K562 (cell line): Measurements from ENCODE around the gene RPL10A. TPM values are rescaled to one million over a fixed set of nuclear protein-coding genes. Genes with fewer than 3 reads are reported as not detected.
A peak's percentile ranks its signal among the peaks of the same experiment; 100 is the strongest.

Experiments
- BCOR ChIP-seq: fragments of 450-650 bp; IDR thresholded peaks from 2 replicates; pipeline ENCODE4 v1.6.1; 2016
- CHD4 ChIP-seq: fragments of 200-600 bp; sonication (generic); IDR thresholded peaks from 3 replicates; pipeline ENCODE4 v1.6.1; 2012; ENCODE audit warnings: low read depth, mild to moderate bottlenecking, mixed read lengths, low read length, inconsistent platforms; ENCODE audit not compliant: insufficient read depth, insufficient replicate concordance, poor library complexity, severe bottlenecking
- HMGN3 ChIP-seq: IDR thresholded peaks from 2 replicates; pipeline ENCODE4 v1.6.1; 2011; ENCODE audit warnings: borderline replicate concordance, low read depth, mild to moderate bottlenecking, mixed read lengths, low read length; ENCODE audit not compliant: insufficient read length; ENCODE audit errors: extremely low read depth
- ILF3 ChIP-seq: fragments of 450-650 bp; IDR thresholded peaks from 2 replicates; pipeline ENCODE4 v1.6.1; 2018; ENCODE audit warnings: antibody characterized with exemption, mild to moderate bottlenecking, moderate library complexity, borderline replicate concordance
- KDM1A ChIP-seq, 2 experiments: fragments of 450-650 bp; IDR thresholded peaks; 2 replicates each; pipeline ENCODE4 v1.6.1; 2016; ENCODE audit warnings: mild to moderate bottlenecking in 2 of 2
- POLR2AphosphoS5 ChIP-seq: IDR thresholded peaks from 2 replicates; pipeline ENCODE4 v1.6.1; 2011; ENCODE audit warnings: mild to moderate bottlenecking, low read depth, low read length, moderate library complexity; ENCODE audit not compliant: control insufficient read depth, insufficient read depth
- SMC3 ChIP-seq: conservative IDR thresholded peaks from 2 replicates; pipeline ENCODE4 v1.6.1; 2011; ENCODE audit warnings: low read depth, low read length, improper control_type of control experiment; ENCODE audit not compliant: insufficient read depth
- STAT5A ChIP-seq: IDR thresholded peaks from 2 replicates; pipeline ENCODE4 v1.6.1; 2012; ENCODE audit warnings: low read length, inconsistent platforms, borderline replicate concordance
- ZNF780A ChIP-seq: fragments of 250-450 bp; sonication (Bioruptor Pico); IDR thresholded peaks from 2 replicates; pipeline ENCODE4 v1.5.0; 2021; ENCODE audit warnings: mild to moderate bottlenecking
- polyA plus RNA-seq, 8 experiments: library from polyadenylated mRNA; depleted of rRNA in 4 of 8; stranded (reverse) in 5 of 8; unstranded in 3 of 8; fragments of >200 nt; fragmentation: Nextera tagmentation in 2 of 8; fragmentation: Illumina TruSeq in 1 of 8; extraction: Ambion mirVana in 2 of 8; extraction: Trizol in 1 of 8; gene quantifications; 2 replicates each; pipeline versions ENCODE4 v1.2.1 to v1.2.3, GENCODE V29; 2011 to 2014; ENCODE audit warnings: inconsistent platforms in 1 of 8, missing spikeins in 1 of 8
- total RNA-seq, 7 experiments: library from RNA; depleted of rRNA in 6 of 7; stranded (reverse); fragments of >200 nt in 6 of 7; fragmentation: Illumina TruSeq in 2 of 7; extraction: Trizol in 2 of 7; gene quantifications; 2 replicates each; pipeline versions ENCODE4 v1.2.1 to v1.2.3, GENCODE V29; 2011 to 2021; ENCODE audit warnings: low replicate concordance in 1 of 7
- TF ChIP-seq, protein P1 (sequence below), 2 experiments: IDR thresholded peaks; 2 replicates each; pipeline ENCODE4 v1.6.1; 2012; ENCODE audit warnings: improper control_type of control experiment in 2 of 2, low read depth in 2 of 2, low read length in 2 of 2, borderline replicate concordance in 1 of 2
- TF ChIP-seq, protein P2 (sequence below), 2 experiments: fragments of 450-650 bp; IDR thresholded peaks; 2 replicates each; pipeline ENCODE4 v1.6.1; 2018; ENCODE audit warnings: mild to moderate bottlenecking in 2 of 2, low read depth in 1 of 2; ENCODE audit not compliant: partially characterized antibody in 2 of 2

RPL10A gene
- total and polyA plus RNA-seq, 9 of the 15 experiments (the other 6 are each of a cell fraction or from before 2014, with no cell fraction given), result 1,589 to 3,237 (median 2,116) TPM

DNA sequence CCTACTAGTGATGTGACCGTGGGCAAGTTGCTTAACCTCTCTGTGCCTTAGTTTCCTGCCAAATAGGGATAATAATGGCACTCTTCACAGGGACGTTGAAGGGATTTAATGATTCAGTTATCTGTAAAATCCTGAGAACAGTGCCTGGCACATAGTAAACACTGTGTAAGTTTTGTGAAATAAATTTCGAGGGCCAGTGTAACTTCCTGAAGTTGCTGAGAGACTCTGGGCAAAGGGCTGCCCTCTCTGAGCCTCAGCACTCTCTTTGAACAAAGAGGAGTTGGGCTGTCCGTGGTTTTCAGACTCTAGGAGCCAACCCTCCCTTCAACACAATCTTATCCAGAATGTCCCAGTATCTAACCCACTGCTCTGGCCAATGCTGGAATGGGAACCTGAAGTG, 31.2 kb downstream of the RPL10A start (continued):
- no peak for TF ChIP-seq HMGN3
- peak in 1 of 2 experiments; percentile 35; a peak in 1 of 4 replicates for TF ChIP-seq KDM1A (IDR thresholded peaks at IDR 0.05)
- TF ChIP-seq, protein P1, sequence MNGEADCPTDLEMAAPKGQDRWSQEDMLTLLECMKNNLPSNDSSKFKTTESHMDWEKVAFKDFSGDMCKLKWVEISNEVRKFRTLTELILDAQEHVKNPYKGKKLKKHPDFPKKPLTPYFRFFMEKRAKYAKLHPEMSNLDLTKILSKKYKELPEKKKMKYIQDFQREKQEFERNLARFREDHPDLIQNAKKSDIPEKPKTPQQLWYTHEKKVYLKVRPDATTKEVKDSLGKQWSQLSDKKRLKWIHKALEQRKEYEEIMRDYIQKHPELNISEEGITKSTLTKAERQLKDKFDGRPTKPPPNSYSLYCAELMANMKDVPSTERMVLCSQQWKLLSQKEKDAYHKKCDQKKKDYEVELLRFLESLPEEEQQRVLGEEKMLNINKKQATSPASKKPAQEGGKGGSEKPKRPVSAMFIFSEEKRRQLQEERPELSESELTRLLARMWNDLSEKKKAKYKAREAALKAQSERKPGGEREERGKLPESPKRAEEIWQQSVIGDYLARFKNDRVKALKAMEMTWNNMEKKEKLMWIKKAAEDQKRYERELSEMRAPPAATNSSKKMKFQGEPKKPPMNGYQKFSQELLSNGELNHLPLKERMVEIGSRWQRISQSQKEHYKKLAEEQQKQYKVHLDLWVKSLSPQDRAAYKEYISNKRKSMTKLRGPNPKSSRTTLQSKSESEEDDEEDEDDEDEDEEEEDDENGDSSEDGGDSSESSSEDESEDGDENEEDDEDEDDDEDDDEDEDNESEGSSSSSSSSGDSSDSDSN (IDR thresholded peaks at IDR 0.05; ENCODE audit: borderline replicate concordance in 1 of 2, low read depth in 2 of 2, low read length in 2 of 2), result no peak
- TF ChIP-seq ZNF780A (CRISPR knock-in tag), result no peak
- no peak for TF ChIP-seq CHD4
- TF ChIP-seq POLR2AphosphoS5, result no peak
- TF ChIP-seq BCOR, result peak; percentile 56
- no peak for TF ChIP-seq ILF3
- TF ChIP-seq, protein P2, sequence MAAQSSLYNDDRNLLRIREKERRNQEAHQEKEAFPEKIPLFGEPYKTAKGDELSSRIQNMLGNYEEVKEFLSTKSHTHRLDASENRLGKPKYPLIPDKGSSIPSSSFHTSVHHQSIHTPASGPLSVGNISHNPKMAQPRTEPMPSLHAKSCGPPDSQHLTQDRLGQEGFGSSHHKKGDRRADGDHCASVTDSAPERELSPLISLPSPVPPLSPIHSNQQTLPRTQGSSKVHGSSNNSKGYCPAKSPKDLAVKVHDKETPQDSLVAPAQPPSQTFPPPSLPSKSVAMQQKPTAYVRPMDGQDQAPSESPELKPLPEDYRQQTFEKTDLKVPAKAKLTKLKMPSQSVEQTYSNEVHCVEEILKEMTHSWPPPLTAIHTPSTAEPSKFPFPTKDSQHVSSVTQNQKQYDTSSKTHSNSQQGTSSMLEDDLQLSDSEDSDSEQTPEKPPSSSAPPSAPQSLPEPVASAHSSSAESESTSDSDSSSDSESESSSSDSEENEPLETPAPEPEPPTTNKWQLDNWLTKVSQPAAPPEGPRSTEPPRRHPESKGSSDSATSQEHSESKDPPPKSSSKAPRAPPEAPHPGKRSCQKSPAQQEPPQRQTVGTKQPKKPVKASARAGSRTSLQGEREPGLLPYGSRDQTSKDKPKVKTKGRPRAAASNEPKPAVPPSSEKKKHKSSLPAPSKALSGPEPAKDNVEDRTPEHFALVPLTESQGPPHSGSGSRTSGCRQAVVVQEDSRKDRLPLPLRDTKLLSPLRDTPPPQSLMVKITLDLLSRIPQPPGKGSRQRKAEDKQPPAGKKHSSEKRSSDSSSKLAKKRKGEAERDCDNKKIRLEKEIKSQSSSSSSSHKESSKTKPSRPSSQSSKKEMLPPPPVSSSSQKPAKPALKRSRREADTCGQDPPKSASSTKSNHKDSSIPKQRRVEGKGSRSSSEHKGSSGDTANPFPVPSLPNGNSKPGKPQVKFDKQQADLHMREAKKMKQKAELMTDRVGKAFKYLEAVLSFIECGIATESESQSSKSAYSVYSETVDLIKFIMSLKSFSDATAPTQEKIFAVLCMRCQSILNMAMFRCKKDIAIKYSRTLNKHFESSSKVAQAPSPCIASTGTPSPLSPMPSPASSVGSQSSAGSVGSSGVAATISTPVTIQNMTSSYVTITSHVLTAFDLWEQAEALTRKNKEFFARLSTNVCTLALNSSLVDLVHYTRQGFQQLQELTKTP (IDR thresholded peaks at IDR 0.05; ENCODE audit: low read depth in 1 of 2, partially characterized antibody in 2 of 2), result no peak
- TF ChIP-seq SMC3, result no peak
- no peak for TF ChIP-seq STAT5A
